SIG-M5 treated with dmso at 0.1 percent for 504 hours (cell line): ENCODE results near the gene KCNIP4.

Experiments
- DNase-seq: peaks from one replicate; lab custom pipeline; 2025; ENCODE audit not compliant: unreplicated experiment; lab: John Stamatoyannopoulos, UW

The KCNIP4 gene

GRCh38 chr4:21699446-21699845 lies 249.1 kb downstream of the KCNIP4 start:
- DNase-seq, result no peak

DNA sequence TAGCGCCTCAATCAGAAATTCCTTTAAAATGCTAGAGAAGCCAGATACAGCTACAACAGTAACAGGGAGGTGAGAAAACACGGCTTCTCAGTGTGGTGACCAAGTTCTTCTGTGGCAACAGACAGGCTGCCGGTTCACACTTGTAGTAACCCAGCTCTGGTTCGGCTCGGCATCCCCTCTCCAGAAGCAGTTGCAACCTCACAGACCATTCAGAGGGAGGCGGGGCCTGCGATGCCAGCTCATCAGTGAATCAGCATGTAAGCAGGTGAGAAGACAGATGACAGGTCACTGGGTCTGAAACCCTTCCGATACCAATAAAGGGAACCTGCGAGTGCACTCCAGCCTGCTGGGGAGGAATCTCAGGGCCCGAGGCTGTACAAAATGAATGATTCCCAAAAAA lies 251.0 kb downstream of the KCNIP4 start:
- DNase-seq, result no peak

- no peak for DNase-seq
Measured at GRCh38 chr4:21695141-21695540, 253.4 kb downstream of the KCNIP4 start.

DNA sequence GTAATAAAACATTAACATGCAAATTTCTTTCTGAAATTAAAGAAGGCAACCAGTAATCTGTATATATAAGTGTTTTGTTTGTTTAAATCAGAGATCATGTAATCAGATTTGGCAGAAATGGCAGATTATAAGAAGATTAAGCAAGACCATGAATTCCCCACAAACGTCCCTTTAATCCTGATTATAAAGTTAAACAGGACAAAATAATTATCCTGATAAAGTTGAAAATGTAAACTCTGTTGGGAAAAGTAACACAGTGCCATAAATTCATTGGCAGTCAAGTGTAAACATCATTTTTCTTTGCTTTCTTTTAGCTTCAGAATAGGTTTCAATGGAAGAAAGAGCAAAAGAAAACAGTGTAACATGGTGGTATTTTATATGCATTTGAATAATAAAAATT lies 256.3 kb downstream of the KCNIP4 start:
- no peak for DNase-seq

DNA sequence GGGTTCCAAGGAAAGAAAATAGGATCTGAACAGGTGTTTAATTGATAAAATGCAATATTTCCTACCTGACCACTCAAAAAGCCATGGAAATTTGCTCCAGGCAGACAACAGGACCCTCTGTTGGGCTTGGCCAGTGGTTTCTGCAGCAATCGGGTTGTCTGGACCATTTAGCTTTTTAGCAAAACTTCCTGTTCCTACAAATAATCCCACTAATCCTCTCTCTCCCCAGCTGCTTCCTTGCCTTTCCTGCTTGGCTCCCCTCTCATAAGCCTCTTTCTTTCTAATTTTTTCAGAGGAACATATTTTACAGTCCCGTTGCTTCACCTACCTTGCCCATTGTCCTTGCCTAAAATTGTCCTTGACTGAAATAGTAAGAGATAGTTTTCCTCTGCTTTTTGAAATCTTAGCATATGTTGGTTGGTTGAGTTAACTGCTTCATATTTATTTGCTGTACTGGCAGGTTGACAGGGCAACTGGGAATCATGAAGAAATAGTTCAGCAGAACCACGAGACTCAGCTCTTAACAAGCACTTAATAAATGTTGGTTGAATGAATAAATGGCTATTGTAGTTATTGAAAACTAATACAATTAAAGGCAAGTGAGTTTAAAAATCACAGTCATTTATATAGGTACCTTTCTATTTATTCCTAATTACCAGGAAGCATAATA lies 259.8 kb downstream of the KCNIP4 start:
- no peak for DNase-seq

GRCh38 chr4:21685911-21686310 lies 262.7 kb downstream of the KCNIP4 start:
- no peak for DNase-seq

DNA sequence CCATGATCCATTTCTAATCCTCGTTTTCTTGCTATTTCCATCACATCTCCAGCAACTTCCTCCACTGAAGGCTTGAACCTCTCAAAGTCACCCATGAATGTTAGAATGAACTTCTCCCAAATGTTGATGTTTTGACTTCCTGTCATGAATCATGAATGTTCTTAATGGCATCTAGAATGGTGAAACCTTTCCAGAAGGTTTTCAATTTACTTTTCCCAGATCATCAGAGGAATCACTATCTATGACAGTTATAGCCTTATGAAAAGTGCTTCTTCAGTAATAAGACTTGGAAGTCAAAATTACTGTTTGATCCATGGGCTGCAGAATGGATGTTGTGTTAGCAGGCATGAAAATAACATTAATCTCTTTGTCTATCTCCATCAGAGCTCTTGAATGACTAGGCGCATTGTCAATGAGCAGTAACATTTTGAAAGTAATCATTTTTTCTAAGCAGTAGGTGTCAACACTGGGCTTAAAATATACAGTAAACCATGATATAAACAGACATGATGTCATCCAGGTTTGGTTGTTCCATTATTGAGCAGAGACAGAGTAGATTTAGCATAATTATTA lies 268.2 kb downstream of the KCNIP4 start:
- no peak for DNase-seq

- no peak for DNase-seq
Measured at GRCh38 chr4:21678711-21679110, 269.9 kb downstream of the KCNIP4 start.

- no peak for DNase-seq
Measured at GRCh38 chr4:21677173-21677572, 271.4 kb downstream of the KCNIP4 start.

DNA sequence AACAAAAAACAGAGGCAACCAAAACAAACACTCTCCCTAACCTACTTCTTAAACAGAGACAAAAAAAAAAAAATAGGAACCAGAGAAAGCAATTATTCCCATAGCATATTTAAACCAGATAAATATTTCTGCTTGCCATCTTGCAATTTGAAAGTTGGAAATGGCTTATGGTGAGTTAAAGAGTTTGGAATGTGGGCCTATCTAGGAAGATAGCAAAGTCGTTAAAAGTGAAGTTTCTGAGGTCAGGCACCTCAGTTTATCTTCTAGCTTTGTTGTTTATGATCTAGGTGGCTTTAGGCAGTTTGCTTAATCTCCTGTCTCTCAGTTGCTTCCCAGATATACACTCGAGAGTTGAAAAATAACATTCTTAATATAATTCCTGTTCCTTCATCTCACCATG lies 284.2 kb downstream of the KCNIP4 start:
- no peak for DNase-seq

DNA sequence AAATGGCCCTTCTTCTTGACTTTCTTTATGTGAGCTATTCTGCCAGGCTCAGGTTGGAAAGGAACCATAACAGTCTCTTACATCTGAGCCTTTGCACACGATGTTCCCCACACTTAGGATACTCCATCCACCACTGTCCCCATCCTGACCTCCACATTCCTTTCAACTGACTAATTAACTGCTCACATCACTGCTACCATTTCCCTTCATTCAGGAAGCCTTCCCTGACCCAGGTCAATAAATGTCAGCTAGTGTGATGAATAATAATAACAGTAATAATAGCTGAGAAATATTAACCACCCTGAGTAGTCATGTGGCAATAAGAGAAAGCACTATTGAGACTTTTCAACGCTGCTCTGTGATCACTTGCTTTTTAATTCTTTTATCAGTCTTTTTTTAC lies 291.7 kb downstream of the KCNIP4 start:
- DNase-seq, result no peak

- DNase-seq, result no peak
Measured at GRCh38 chr4:21655031-21655430, 293.5 kb downstream of the KCNIP4 start.

- no peak for DNase-seq
Measured at GRCh38 chr4:21652508-21653231, 295.9 kb downstream of the KCNIP4 start.

- no peak for DNase-seq
Measured at GRCh38 chr4:21649391-21650090, 299.0 kb downstream of the KCNIP4 start.

DNA sequence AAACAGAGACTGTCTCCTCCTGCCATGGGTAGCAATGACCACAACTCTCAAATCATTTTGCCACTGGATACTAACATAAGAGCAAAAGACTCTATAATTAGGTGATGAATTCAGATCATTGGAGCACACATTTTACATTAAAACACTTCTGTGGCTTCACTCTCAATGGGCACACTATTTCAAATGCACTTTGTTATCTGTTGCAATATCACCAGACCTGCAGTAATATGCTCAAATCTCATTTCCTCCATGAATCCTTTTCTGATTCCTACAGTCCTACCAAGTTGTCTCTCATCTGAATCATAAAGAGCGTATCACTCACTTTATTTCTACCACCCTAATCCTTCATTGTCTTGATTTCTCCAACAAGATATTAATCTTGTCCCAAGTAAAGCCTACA lies 302.8 kb downstream of the KCNIP4 start:
- no peak for DNase-seq

DNA sequence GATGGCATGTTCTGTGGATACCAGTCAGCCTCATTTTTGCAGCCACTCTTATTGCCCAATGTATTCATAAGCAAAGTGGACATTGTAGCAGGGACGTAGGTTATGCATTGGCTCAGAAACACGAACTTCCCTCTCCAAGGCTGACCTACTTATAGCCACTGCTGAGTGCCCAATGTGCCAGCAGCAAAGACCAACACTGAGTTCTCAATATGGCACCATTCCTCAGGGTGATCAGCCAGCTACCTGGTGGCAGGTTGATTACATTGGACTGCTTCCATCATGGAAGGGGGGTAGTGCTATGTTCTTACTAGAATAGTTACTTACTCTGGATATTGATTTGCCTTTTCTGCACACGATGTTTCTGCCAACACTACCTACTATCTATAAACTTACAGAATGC lies 306.9 kb downstream of the KCNIP4 start:
- DNase-seq, result no peak

DNA sequence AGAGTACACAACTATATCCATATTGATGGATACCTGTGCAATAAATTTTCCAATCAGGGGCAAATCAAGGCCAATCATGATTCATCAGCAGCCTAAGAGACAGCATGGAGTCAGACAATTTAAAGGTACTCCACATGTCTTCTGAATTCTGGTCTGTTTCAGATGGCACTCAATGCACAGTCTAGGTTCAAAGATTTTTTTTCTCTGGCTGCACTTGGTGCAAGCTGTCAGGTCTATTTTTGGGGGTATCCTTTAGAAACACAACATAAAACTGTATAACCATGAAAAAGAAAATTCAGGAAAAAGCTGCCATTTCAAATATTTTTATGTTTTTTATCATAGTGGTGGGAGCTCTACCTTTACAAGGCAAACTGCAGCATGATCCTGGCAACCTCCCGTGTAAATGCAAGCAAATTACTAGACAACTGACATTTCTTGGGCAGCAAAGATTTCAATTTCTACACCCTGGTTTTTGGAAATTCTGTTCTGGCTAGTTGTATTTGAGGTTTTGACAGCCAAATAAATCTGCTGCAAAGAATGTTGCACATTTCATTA lies 310.3 kb downstream of the KCNIP4 start:
- no peak for DNase-seq

DNA sequence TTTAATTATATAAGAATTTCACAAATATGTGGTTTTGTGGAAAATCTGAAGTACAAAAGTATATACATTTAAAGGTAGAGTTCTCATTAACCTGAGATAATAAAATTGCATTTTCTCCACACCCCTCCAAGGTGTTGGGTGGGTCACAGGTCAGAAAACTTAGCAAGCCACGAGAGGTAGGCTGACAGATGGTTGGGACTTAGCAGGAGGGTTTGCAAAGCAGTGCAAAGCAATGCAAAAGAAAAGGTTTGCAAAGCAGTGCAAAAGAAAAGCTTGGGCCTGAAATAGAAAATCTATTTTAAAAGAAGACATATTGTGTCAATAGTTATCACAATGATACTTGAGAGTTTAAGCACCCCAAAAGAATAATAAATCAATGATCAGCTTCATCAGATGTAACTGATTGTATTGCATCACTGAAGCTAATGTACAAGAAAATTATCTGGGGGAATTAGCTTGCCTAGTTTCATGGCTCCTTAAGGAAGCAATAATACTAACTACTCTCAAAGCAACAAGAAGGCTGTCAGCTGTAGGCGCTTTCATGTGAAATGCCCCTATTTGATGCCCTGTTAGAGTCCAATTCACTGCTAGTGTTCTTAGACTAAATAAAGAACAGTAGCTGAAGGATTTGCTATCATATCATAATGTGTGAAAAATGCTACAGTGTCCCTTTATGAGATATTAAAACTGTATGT lies 319.5 kb downstream of the KCNIP4 start:
- DNase-seq, result no peak

- no peak for DNase-seq
Measured at GRCh38 chr4:21628116-21628670, 320.4 kb downstream of the KCNIP4 start.

- DNase-seq, result no peak
Measured at GRCh38 chr4:21625447-21625846, 323.1 kb downstream of the KCNIP4 start.

GRCh38 chr4:21605006-21605405 lies 343.6 kb downstream of the KCNIP4 start:
- no peak for DNase-seq
